HL-60 (cell line): ENCODE measurements around the gene TRAPPC12.

Source experiments
- CTCF ChIP-seq: IDR thresholded peaks from one replicate; pipeline ENCODE4 v1.5.1; 2011; ENCODE audit warnings: low read length, control low read depth, inconsistent platforms; ENCODE audit not compliant: insufficient read depth
- POLR2AphosphoS5 ChIP-seq: IDR thresholded peaks from 2 replicates; pipeline ENCODE4 v1.6.1; 2012; ENCODE audit warnings: low read depth

GRCh38 chr2:3433339-3433699 is 53.8 kb downstream of the TRAPPC12 start:
- TF ChIP-seq CTCF (no peak), POLR2AphosphoS5 (no peak)
